Measurements from ENCODE around the gene NEURL4. TPM values are rescaled to one million over a fixed set of nuclear protein-coding genes. Genes with fewer than 3 reads are reported as not detected.

Gene NEURL4
- polyA plus RNA-seq (2013, experiment 1 of 2): 9.9 TPM
- polyA plus RNA-seq (2013, experiment 2 of 2): 8.3 TPM

GRCh38 chr17:7328840-7329373 is at the start of gene NEURL4:
TSS of gene NEURL4 (minus strand) at chr17:7329335. CDS start at chr17:7329312, 23 bp downstream.
- peak within 1 kb of the TSS; percentile 88 for H3K27ac ChIP-seq (ENCODE audit: low read length, poor library complexity, severe bottlenecking)
- H4K8ac ChIP-seq (ENCODE audit: low read length): peak within 1 kb of the TSS; percentile 90
- peaks cover 28 to 32% of the 10 kb centered on the region in 2 experiments for H3K36me3 ChIP-seq (ENCODE audit: control insufficient read depth in 1 of 2, insufficient read depth in 2 of 2, low read depth in 1 of 2, low read length in 2 of 2)
- H3K9ac ChIP-seq (ENCODE audit: low read length): peak within 1 kb of the TSS; percentile 93
- peak within 1 kb of the TSS in 1 of 2 experiments; percentile 46 for H3K14ac ChIP-seq (ENCODE audit: low read length in 2 of 2)
- H3K4me3 ChIP-seq (ENCODE audit: insufficient read depth in 1 of 2, low read depth in 1 of 2, low read length in 2 of 2): peak within 1 kb of the TSS; percentile 76 to 100
- DNase-seq: peak; percentile 59
- under 1% methylated on average over 34 of the region's 50 CpGs for WGBS
- no peak within 1 kb of the TSS for H3K23ac ChIP-seq (ENCODE audit: low read length in 2 of 2)
- peak within 1 kb of the TSS; percentile 50 for H2BK15ac ChIP-seq (ENCODE audit: low read depth, poor library complexity, severe bottlenecking)
- peak within 1 kb of the TSS in 1 of 2 experiments; percentile 75 for H2BK12ac ChIP-seq (ENCODE audit: low read length in 2 of 2)
- H3K79me1 ChIP-seq (replicated peaks; ENCODE audit: low read length, poor library complexity, severe bottlenecking): peaks cover 29% of the 10 kb centered on the region
- peak within 1 kb of the TSS; percentile 97 for H3K4me2 ChIP-seq (ENCODE audit: low read length, poor library complexity, severe bottlenecking)
- no peaks in the 10 kb centered on the region for H3K27me3 ChIP-seq (ENCODE audit: control insufficient read depth in 1 of 2, insufficient read depth in 1 of 2, low read length in 2 of 2)
- peak within 1 kb of the TSS; percentile 91 for H4K91ac ChIP-seq (ENCODE audit: low read length)
- H2BK120ac ChIP-seq (ENCODE audit: low read depth, low read length): no peak within 1 kb of the TSS
- no peaks in the 10 kb centered on the region for H3K9me3 ChIP-seq (ENCODE audit: control insufficient read depth, low read length)
- H2AK5ac ChIP-seq (ENCODE audit: low read length, severe bottlenecking): no peak within 1 kb of the TSS
- H2AFZ ChIP-seq (ENCODE audit: low read depth, low read length): peak within 1 kb of the TSS; percentile 79
- peak within 1 kb of the TSS; percentile 48 for H2BK5ac ChIP-seq (ENCODE audit: low read depth, low read length, poor library complexity, severe bottlenecking)
- peaks cover 19% of the 10 kb centered on the region for H3K4me1 ChIP-seq (ENCODE audit: control insufficient read depth, insufficient read depth, low read depth, low read length)
- H3K4ac ChIP-seq (ENCODE audit: low read depth in 1 of 2, low read length in 2 of 2): peak within 1 kb of the TSS in 1 of 2 experiments; percentile 81
- H3K18ac ChIP-seq (ENCODE audit: low read depth in 1 of 2, low read length in 2 of 2): peak within 1 kb of the TSS; percentile 64 to 91

- H3K9me3 ChIP-seq (ENCODE audit: control insufficient read depth, low read length): peaks cover 4% of the 10 kb centered on the region
- H2AFZ ChIP-seq (ENCODE audit: low read depth, low read length): no peak overlapping the region
- DNase-seq: no peak
- H2BK15ac ChIP-seq (ENCODE audit: low read depth, poor library complexity, severe bottlenecking): no peak overlapping the region
- no peak overlapping the region for H3K18ac ChIP-seq (ENCODE audit: low read depth in 1 of 2, low read length in 2 of 2)
- peaks cover 9 to 24% of the 10 kb centered on the region in 2 experiments for H3K27me3 ChIP-seq (ENCODE audit: control insufficient read depth in 1 of 2, insufficient read depth in 1 of 2, low read length in 2 of 2)
- H2BK5ac ChIP-seq (ENCODE audit: low read depth, low read length, poor library complexity, severe bottlenecking): no peak overlapping the region
- no peak overlapping the region for H3K4me3 ChIP-seq (ENCODE audit: insufficient read depth in 1 of 2, low read depth in 1 of 2, low read length in 2 of 2)
- H2AK5ac ChIP-seq (ENCODE audit: low read length, severe bottlenecking): no peak overlapping the region
- no peak overlapping the region for H2BK12ac ChIP-seq (ENCODE audit: low read length in 2 of 2)
- 76% methylated on average over 2 of the region's 2 CpGs for WGBS
- H4K8ac ChIP-seq (ENCODE audit: low read length): no peak overlapping the region
- H3K4ac ChIP-seq (ENCODE audit: low read depth in 1 of 2, low read length in 2 of 2): no peak overlapping the region
- H3K4me1 ChIP-seq (ENCODE audit: control insufficient read depth, insufficient read depth, low read depth, low read length): no peaks in the 10 kb centered on the region
- no peak overlapping the region for H3K14ac ChIP-seq (ENCODE audit: low read length in 2 of 2)
- H4K91ac ChIP-seq (ENCODE audit: low read length): no peak overlapping the region
- H3K79me1 ChIP-seq (replicated peaks; ENCODE audit: low read length, poor library complexity, severe bottlenecking): no peaks in the 10 kb centered on the region
- H2BK120ac ChIP-seq (ENCODE audit: low read depth, low read length): no peak overlapping the region
- H3K9ac ChIP-seq (ENCODE audit: low read length): no peak overlapping the region
- H3K23ac ChIP-seq (ENCODE audit: low read length in 2 of 2): no peak overlapping the region
- no peak overlapping the region for H3K27ac ChIP-seq (ENCODE audit: low read length, poor library complexity, severe bottlenecking)
- no peak overlapping the region for H3K4me2 ChIP-seq (ENCODE audit: low read length, poor library complexity, severe bottlenecking)
- no peaks in the 10 kb centered on the region for H3K36me3 ChIP-seq (ENCODE audit: control insufficient read depth in 1 of 2, insufficient read depth in 2 of 2, low read depth in 1 of 2, low read length in 2 of 2)
Observed at GRCh38 chr17:7374353-7374752, 45.2 kb upstream of the NEURL4 start.

GRCh38 chr17:7370853-7371252 is 41.7 kb upstream of the NEURL4 start:
- H3K14ac ChIP-seq (ENCODE audit: low read length in 2 of 2): no peak overlapping the region
- no peak for DNase-seq
- H2AK5ac ChIP-seq (ENCODE audit: low read length, severe bottlenecking): no peak overlapping the region
- no peak overlapping the region for H2BK12ac ChIP-seq (ENCODE audit: low read length in 2 of 2)
- no peak overlapping the region for H2BK15ac ChIP-seq (ENCODE audit: low read depth, poor library complexity, severe bottlenecking)
- no peak overlapping the region for H3K27ac ChIP-seq (ENCODE audit: low read length, poor library complexity, severe bottlenecking)
- H4K8ac ChIP-seq (ENCODE audit: low read length): no peak overlapping the region
- no peak overlapping the region for H3K18ac ChIP-seq (ENCODE audit: low read depth in 1 of 2, low read length in 2 of 2)
- 82% methylated on average over 3 of the region's 4 CpGs for WGBS
- peaks cover 20% of the 10 kb centered on the region in 2 experiments for H3K27me3 ChIP-seq (ENCODE audit: control insufficient read depth in 1 of 2, insufficient read depth in 1 of 2, low read length in 2 of 2)
- no peaks in the 10 kb centered on the region for H3K36me3 ChIP-seq (ENCODE audit: control insufficient read depth in 1 of 2, insufficient read depth in 2 of 2, low read depth in 1 of 2, low read length in 2 of 2)
- H4K91ac ChIP-seq (ENCODE audit: low read length): no peak overlapping the region
- no peak overlapping the region for H2BK120ac ChIP-seq (ENCODE audit: low read depth, low read length)
- no peaks in the 10 kb centered on the region for H3K4me1 ChIP-seq (ENCODE audit: control insufficient read depth, insufficient read depth, low read depth, low read length)
- H3K4me2 ChIP-seq (ENCODE audit: low read length, poor library complexity, severe bottlenecking): no peak overlapping the region
- no peaks in the 10 kb centered on the region for H3K9me3 ChIP-seq (ENCODE audit: control insufficient read depth, low read length)
- no peak overlapping the region for H2AFZ ChIP-seq (ENCODE audit: low read depth, low read length)
- no peak overlapping the region for H3K23ac ChIP-seq (ENCODE audit: low read length in 2 of 2)
- H3K9ac ChIP-seq (ENCODE audit: low read length): no peak overlapping the region
- H2BK5ac ChIP-seq (ENCODE audit: low read depth, low read length, poor library complexity, severe bottlenecking): no peak overlapping the region
- no peaks in the 10 kb centered on the region for H3K79me1 ChIP-seq (replicated peaks; ENCODE audit: low read length, poor library complexity, severe bottlenecking)
- no peak overlapping the region for H3K4me3 ChIP-seq (ENCODE audit: insufficient read depth in 1 of 2, low read depth in 1 of 2, low read length in 2 of 2)
- no peak overlapping the region for H3K4ac ChIP-seq (ENCODE audit: low read depth in 1 of 2, low read length in 2 of 2)

GRCh38 chr17:7369825-7370224 is 40.7 kb upstream of the NEURL4 start:
- WGBS: 85% methylated on average over 5 of the region's 5 CpGs
- H3K18ac ChIP-seq (ENCODE audit: low read depth in 1 of 2, low read length in 2 of 2): no peak overlapping the region

More at GRCh38 chr17:7369825-7370224, 40.7 kb upstream of the NEURL4 start:
- Histone ChIP-seq H2AFZ (ENCODE audit: low read depth, low read length) (no peak overlapping the region), H3K27me3 (ENCODE audit: control insufficient read depth in 1 of 2, insufficient read depth in 1 of 2, low read length in 2 of 2) (peaks cover 20% of the 10 kb centered on the region in 2 experiments), H2BK15ac (ENCODE audit: low read depth, poor library complexity, severe bottlenecking) (no peak overlapping the region), H4K91ac (ENCODE audit: low read length) (no peak overlapping the region), H3K9ac (ENCODE audit: low read length) (no peak overlapping the region), H2BK120ac (ENCODE audit: low read depth, low read length) (no peak overlapping the region), H2AK5ac (ENCODE audit: low read length, severe bottlenecking) (no peak overlapping the region), H3K23ac (ENCODE audit: low read length in 2 of 2) (no peak overlapping the region), H3K27ac (ENCODE audit: low read length, poor library complexity, severe bottlenecking) (no peak overlapping the region), H3K4me3 (ENCODE audit: insufficient read depth in 1 of 2, low read depth in 1 of 2, low read length in 2 of 2) (no peak overlapping the region), H3K9me3 (ENCODE audit: control insufficient read depth, low read length) (no peaks in the 10 kb centered on the region), H4K8ac (ENCODE audit: low read length) (no peak overlapping the region), H3K4me2 (ENCODE audit: low read length, poor library complexity, severe bottlenecking) (no peak overlapping the region), H3K36me3 (ENCODE audit: control insufficient read depth in 1 of 2, insufficient read depth in 2 of 2, low read depth in 1 of 2, low read length in 2 of 2) (no peaks in the 10 kb centered on the region), H3K14ac (ENCODE audit: low read length in 2 of 2) (no peak overlapping the region), H3K4me1 (ENCODE audit: control insufficient read depth, insufficient read depth, low read depth, low read length) (no peaks in the 10 kb centered on the region), H2BK12ac (ENCODE audit: low read length in 2 of 2) (no peak overlapping the region), H3K4ac (ENCODE audit: low read depth in 1 of 2, low read length in 2 of 2) (no peak overlapping the region), H3K79me1 (replicated peaks; ENCODE audit: low read length, poor library complexity, severe bottlenecking) (no peaks in the 10 kb centered on the region), H2BK5ac (ENCODE audit: low read depth, low read length, poor library complexity, severe bottlenecking) (no peak overlapping the region)
- DNase-seq: no peak

Measured in mesenchymal stem cell (in vitro differentiated cells and primary cell).